Vagina (tissue), 2 donors: ENCODE measurements around the gene DIP2A.

Experiments used
- POLR2A ChIP-seq, 2 donors: fragments of 450-650 bp; IDR thresholded peaks; one replicate each; pipeline ENCODE4 v1.6.1; 2017; ENCODE audit warnings: antibody characterized with exemption in 2 of 2, mild to moderate bottlenecking in 2 of 2, moderate library complexity in 2 of 2
- POLR2AphosphoS5 ChIP-seq, 2 donors: sonication (generic); formaldehyde crosslinking; IDR thresholded peaks; one replicate each; pipeline ENCODE4 v1.9.0; 2017; ENCODE audit warnings: antibody characterized with exemption in 2 of 2, mild to moderate bottlenecking in 2 of 2, low read depth in 1 of 2; ENCODE audit not compliant: insufficient read depth in 1 of 2
- TF ChIP-seq, protein P1 (sequence below), 3 experiments: fragments of 450-650 bp in 2 of 3; fragments of 200-600 bp in 1 of 3; sonication (generic) in 1 of 3; IDR thresholded peaks; one replicate each; pipeline ENCODE4 v1.5.1; 2017 to 2019; ENCODE audit warnings: antibody characterized with exemption in 3 of 3, mild to moderate bottlenecking in 2 of 3, moderate library complexity in 2 of 3

GRCh38 chr21:46421191-46421750 is 37.4 kb upstream of the DIP2A start:
- TF ChIP-seq, protein P1, sequence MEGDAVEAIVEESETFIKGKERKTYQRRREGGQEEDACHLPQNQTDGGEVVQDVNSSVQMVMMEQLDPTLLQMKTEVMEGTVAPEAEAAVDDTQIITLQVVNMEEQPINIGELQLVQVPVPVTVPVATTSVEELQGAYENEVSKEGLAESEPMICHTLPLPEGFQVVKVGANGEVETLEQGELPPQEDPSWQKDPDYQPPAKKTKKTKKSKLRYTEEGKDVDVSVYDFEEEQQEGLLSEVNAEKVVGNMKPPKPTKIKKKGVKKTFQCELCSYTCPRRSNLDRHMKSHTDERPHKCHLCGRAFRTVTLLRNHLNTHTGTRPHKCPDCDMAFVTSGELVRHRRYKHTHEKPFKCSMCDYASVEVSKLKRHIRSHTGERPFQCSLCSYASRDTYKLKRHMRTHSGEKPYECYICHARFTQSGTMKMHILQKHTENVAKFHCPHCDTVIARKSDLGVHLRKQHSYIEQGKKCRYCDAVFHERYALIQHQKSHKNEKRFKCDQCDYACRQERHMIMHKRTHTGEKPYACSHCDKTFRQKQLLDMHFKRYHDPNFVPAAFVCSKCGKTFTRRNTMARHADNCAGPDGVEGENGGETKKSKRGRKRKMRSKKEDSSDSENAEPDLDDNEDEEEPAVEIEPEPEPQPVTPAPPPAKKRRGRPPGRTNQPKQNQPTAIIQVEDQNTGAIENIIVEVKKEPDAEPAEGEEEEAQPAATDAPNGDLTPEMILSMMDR (IDR thresholded peaks at IDR 0.05): no peak
- TF ChIP-seq POLR2A (IDR thresholded peaks at IDR 0.05): no peak
- TF ChIP-seq POLR2AphosphoS5 (IDR thresholded peaks at IDR 0.05; ENCODE audit: insufficient read depth in 1 of 2, low read depth in 1 of 2): no peak
